ENCODE data around the gene INTS12.
"Not testable (repeated sequence)": the region's sequence is repeated elsewhere in the genome, so short reads cannot be mapped to it uniquely, and the experiment has no call there.

INTS12 gene

DNA sequence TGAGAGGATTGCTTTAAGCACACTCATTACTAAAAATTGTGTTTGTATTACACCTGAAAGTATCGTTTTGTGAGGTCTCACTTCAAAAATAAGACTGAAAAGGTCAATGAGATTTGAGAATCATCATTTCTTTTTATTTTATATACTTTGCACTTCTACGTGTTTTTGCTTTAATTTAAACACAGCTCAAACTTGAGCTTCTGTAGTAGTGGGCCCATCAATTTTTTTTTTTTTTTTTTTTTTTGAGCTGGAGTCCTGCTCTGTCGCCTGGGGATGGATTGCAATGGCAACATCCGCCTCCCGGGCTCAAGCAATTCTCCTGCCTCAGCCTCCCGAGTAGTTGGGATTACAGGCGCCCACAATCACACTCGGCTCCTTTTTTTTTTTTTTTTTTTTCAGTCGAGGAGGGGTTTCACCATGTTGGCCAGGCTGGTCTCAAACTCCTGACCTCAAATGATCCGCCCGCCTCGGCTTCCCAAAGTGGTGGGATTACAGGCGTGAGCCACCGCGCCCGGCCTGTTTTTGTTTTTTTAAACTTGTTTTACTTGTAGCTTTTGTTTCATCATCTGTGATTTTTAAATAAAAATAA, 1.6 kb upstream of the INTS12 start:
- no peak for DNase-seq (ENCODE audit: low read depth)
- H3K4me3 ChIP-seq (ENCODE audit: low read length) = peak overlapping the region; percentile 17
- TF ChIP-seq, protein P1, sequence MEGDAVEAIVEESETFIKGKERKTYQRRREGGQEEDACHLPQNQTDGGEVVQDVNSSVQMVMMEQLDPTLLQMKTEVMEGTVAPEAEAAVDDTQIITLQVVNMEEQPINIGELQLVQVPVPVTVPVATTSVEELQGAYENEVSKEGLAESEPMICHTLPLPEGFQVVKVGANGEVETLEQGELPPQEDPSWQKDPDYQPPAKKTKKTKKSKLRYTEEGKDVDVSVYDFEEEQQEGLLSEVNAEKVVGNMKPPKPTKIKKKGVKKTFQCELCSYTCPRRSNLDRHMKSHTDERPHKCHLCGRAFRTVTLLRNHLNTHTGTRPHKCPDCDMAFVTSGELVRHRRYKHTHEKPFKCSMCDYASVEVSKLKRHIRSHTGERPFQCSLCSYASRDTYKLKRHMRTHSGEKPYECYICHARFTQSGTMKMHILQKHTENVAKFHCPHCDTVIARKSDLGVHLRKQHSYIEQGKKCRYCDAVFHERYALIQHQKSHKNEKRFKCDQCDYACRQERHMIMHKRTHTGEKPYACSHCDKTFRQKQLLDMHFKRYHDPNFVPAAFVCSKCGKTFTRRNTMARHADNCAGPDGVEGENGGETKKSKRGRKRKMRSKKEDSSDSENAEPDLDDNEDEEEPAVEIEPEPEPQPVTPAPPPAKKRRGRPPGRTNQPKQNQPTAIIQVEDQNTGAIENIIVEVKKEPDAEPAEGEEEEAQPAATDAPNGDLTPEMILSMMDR (conservative IDR thresholded peaks at IDR 0.05; ENCODE audit: low read depth, low read length) = no peak

DNA sequence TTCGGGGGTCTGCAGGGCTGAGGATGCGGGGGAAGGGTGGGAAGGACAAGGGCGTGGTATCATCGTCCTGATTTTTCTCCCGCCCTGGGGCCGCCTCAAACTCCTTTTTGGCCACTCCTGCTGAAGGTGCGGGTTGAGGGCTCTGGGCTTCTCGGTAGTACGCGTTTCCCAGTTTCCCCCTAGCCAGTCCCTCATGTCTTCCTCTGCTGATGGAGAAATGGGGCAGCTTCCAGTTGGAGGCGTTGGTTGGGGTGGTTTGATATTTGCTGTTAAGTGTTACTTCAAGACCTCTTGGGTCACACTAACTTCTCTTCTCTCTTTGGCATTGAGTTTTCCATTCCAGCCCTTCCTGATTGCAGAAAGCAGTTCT, 577 bp upstream of the INTS12 start:
- TF ChIP-seq, protein P1 (conservative IDR thresholded peaks at IDR 0.05; ENCODE audit: low read depth, low read length) = no peak
- no peak for DNase-seq (ENCODE audit: low read depth)

DNA sequence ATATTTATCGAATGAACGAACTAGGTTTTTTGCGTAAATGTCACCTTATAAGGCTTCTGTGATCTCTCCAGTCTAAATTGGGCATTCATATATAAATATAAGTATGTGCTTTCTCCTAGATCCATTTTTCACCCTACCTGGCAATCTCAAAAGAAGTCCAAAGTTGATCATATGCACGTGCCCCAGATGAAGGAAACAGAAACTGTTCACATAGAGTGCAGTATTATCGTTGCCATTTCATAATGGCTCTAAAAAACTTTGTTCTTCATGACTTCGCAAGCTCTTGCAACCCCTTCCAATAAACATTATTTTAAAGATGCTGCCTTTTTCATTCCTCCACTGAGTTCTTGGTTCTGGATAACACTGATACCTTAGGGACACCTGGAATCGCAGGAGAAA, 708 bp downstream of the INTS12 start:
- no peak for DNase-seq (ENCODE audit: low read depth)
- H3K4me3 ChIP-seq (ENCODE audit: low read length) = peak overlapping the region; percentile 93
- TF ChIP-seq, protein P1 (conservative IDR thresholded peaks at IDR 0.05; ENCODE audit: low read depth, low read length) = no peak

More for the DNA sequence above, 577 bp upstream of the INTS12 start:
- H3K4me3 ChIP-seq (ENCODE audit: low read length) = peak overlapping the region; percentile 93

DNA sequence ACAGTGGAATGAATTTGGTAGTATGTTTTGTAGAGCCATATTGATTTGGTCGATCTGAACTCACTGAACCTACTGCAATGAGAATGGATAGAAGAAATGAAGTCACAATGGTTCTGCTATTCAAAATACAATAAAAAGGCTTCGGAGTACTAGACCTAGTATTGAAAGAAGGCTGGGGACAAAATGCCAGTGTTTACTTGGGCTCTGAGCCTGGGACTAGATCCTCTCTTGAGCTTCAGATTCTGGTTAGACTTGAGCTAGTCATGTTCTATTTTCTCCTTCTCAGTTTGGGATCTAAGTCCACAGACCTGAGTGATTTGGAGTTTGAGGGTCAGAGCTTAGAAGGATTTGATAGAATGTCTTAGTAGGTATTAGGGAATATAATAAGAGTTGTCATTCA, 9.9 kb downstream of the INTS12 start:
- H3K4me3 ChIP-seq (ENCODE audit: low read length) = no peak overlapping the region
- TF ChIP-seq, protein P1 (conservative IDR thresholded peaks at IDR 0.05; ENCODE audit: low read depth, low read length) = no peak
- DNase-seq (ENCODE audit: low read depth) = no peak

DNA sequence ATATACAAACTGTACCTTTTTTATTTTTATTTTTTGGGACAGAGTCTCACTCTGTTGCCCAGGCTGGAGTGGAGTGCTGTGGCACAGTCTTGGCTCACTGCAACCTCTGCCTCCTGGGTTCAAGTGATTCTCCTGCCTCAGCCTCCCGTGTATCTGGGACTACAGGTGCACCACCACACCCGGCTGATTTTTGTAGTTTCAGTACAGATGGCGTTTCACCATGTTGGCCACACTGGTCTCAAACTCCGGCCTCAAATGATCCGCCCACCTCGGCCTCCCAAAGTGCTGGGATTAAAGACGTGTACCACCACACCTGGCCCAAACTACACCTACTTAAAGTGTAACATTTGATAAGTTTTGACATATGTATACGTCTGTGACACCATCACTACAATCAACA, 12.7 kb downstream of the INTS12 start:
- DNase-seq (ENCODE audit: low read depth); H3K4me3 ChIP-seq (ENCODE audit: low read length): not testable (repeated sequence)

DNA sequence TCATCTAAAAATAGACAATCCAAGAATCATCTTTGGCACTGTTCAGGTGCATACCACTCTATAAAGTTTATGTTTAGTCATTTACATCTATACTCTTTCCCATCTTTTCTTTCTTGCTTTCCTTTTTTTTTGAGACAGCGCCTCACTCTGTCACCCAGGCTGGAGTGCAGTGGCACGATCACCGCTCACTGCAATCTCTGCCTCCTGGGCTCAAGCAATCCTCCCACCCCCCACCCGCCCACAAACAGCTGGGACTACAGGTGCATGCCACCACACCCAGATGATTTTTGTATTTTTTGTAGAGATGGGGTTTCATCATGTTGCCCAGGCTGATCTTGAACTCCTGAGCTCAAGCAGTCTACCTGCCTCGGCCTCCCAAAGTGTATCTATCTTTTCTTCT, 13.7 kb downstream of the INTS12 start:
- not testable (repeated sequence) for H3K4me3 ChIP-seq (ENCODE audit: low read length); DNase-seq (ENCODE audit: low read depth)

DNA sequence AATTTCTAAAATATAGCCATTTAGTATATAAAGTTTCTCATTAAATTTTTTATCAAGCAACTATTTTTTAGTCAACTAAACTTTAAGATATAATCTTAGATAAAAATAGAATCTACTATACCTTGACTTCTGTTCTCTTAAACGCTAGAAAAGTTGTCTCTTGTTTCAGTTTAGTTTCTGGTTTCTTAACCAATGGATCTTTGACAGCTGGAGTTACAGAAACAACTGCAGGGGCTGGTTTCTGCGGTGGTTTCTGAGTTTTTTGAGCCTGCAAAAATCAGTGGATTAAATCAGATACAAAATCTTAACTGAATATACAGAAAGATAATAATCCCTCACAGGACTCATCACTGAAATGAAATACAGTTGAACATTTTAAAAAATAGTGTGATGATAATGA, 21.9 kb downstream of the INTS12 start:
- no peak overlapping the region for H3K4me3 ChIP-seq (ENCODE audit: low read length)
- DNase-seq (ENCODE audit: low read depth) = no peak
- TF ChIP-seq, protein P1 (conservative IDR thresholded peaks at IDR 0.05; ENCODE audit: low read depth, low read length) = no peak

DNA sequence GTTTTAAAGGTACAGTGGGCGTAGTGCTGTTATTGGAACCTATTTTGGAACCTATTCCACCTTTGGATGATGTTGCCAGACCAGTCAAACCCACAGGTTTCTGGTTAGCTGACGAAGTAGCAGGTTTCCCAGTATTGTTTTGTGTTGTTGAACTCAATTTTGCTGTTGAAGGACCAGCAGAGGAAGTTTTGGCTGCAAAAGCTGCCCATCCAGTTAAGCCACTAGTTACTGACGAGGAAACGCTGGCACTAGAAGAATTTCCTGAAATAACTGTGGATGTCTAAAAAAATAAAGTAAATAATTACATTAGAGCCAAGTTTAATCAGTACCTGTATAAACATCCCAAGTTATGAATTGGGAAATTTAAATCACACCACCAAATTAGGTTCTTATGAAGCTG, 25.5 kb downstream of the INTS12 start:
- DNase-seq (ENCODE audit: low read depth) = no peak
- TF ChIP-seq, protein P1 (conservative IDR thresholded peaks at IDR 0.05; ENCODE audit: low read depth, low read length) = no peak
- H3K4me3 ChIP-seq (ENCODE audit: low read length) = no peak overlapping the region

Measured in retinal pigment epithelial cell (primary cell).